HepG2 (cell line): ENCODE data around the gene TREX2. TPM values are rescaled to one million over a fixed set of nuclear protein-coding genes. Genes with fewer than 3 reads are reported as not detected.

Experiments used
- ATAC-seq: fragments of 200-7000 bp; cut with Tn5 transposase; 3 replicates; pipeline ENCODE4 v1.9.1; 2020; ENCODE audit warnings: mild to moderate bottlenecking, moderate library complexity
- BruUV-seq: library from RNA; stranded (reverse); fragments of 400-500 nt; replicated peaks from 2 replicates; lab custom pipeline; 2021; lab: Mats Ljungman, UMichigan
- CTCF ChIA-PET: fragments of 300-600 bp; formaldehyde crosslinking; extraction: SDS; loops from one replicate; lab custom pipeline; 2021; ENCODE audit warnings: low total read pairs, inconsistent platforms, low intra/inter-chr PET ratio; lab: Yijun Ruan, JAX
- POLR2A ChIA-PET: fragments of 350-600 bp; sonication (Branson Sonifier 250); formaldehyde crosslinking; loops from one replicate; lab custom pipeline; 2020; ENCODE audit warnings: antibody characterized with exemption, inconsistent platforms; lab: Yijun Ruan, JAX
- DNase-seq: peaks from one replicate; pipeline ENCODE4 v3.0.0-alpha.2; 2015; ENCODE audit warnings: low spot score
- FAIRE-seq: peaks from 3 replicates; lab custom pipeline; 2011; peaks lifted over from hg19 to GRCh38; lab: Jason Lieb, UNC
- H2AFZ ChIP-seq: one replicate; pipeline ENCODE4 v1.6.1; 2011; ENCODE audit warnings: low read length, inconsistent platforms
- H3K27ac ChIP-seq: fragments of 300-600 bp; 3 replicates; pipeline ENCODE4 v1.8.0; 2011; ENCODE audit warnings: mixed run types, mild to moderate bottlenecking, mixed read lengths, low read length, inconsistent platforms; ENCODE audit not compliant: insufficient read depth; ENCODE audit errors: extremely low read length
- H3K27me3 ChIP-seq, 2 experiments: fragments of 200-600 bp in 1 of 2; 2 replicates in 1 of 2; 3 replicates in 1 of 2; pipeline versions ENCODE4 v1.6.0 to v1.8.0; 2011; ENCODE audit warnings: low read length in 2 of 2, mild to moderate bottlenecking in 2 of 2, moderate library complexity in 2 of 2, inconsistent platforms in 1 of 2; ENCODE audit not compliant: insufficient read depth in 2 of 2, control insufficient read depth in 1 of 2
- H3K36me3 ChIP-seq, 2 experiments: fragments of 200-600 bp in 1 of 2; replicated peaks in 1 of 2; 2 replicates in 1 of 2; 3 replicates in 1 of 2; pipeline versions ENCODE4 v1.5.1 to v1.8.0; 2011; ENCODE audit warnings: low read length in 2 of 2, inconsistent platforms in 1 of 2; ENCODE audit not compliant: insufficient read depth in 2 of 2, control insufficient read depth in 1 of 2
- H3K4me1 ChIP-seq: 2 replicates; pipeline ENCODE4 v1.5.1; 2012; ENCODE audit warnings: low read length, inconsistent platforms; ENCODE audit not compliant: insufficient read depth
- H3K4me2 ChIP-seq: 2 replicates; pipeline ENCODE4 v1.6.0; 2011; ENCODE audit warnings: low read depth, low read length, inconsistent platforms
- H3K4me3 ChIP-seq, 3 experiments: fragments of 200-600 bp in 1 of 3; sonication (generic), shearing (Covaris generic) in 1 of 3; replicated peaks in 1 of 3; 2 replicates each; pipeline ENCODE4 v1.5.1; 2011 to 2016; ENCODE audit warnings: low read length in 3 of 3, inconsistent platforms in 2 of 3, low read depth in 2 of 3, mild to moderate bottlenecking in 2 of 3, control low read depth in 1 of 3, mixed read lengths in 1 of 3; ENCODE audit not compliant: insufficient read depth in 1 of 3
- H3K79me2 ChIP-seq: one replicate; pipeline ENCODE4 v1.6.1; 2011; ENCODE audit warnings: low read length, inconsistent platforms; ENCODE audit not compliant: insufficient read depth
- H3K9ac ChIP-seq: 2 replicates; pipeline ENCODE4 v1.6.0; 2011; ENCODE audit warnings: mild to moderate bottlenecking, low read depth, low read length, inconsistent platforms; ENCODE audit not compliant: insufficient read depth
- H3K9me3 ChIP-seq: 2 replicates; pipeline ENCODE4 v1.5.1; 2012; ENCODE audit warnings: mild to moderate bottlenecking, low read length
- H4K20me1 ChIP-seq: 2 replicates; pipeline ENCODE4 v1.6.0; 2011; ENCODE audit warnings: inconsistent platforms, mild to moderate bottlenecking, low read length, moderate library complexity; ENCODE audit not compliant: insufficient read depth
- ARHGAP35 ChIP-seq: sonication (generic); formaldehyde crosslinking; IDR thresholded peaks from 2 replicates; pipeline ENCODE4 v1.9.0; 2022; ENCODE audit warnings: mild to moderate bottlenecking, inconsistent platforms, moderate library complexity, missing genetic modification reagents, borderline replicate concordance
- DMAP1 ChIP-seq: IDR thresholded peaks from 2 replicates; pipeline ENCODE4 v1.6.1; 2016
- FIP1L1 ChIP-seq: fragments of 200-400 bp; formaldehyde crosslinking; IDR thresholded peaks from 2 replicates; pipeline ENCODE4 v1.6.1; 2018; ENCODE audit warnings: low read depth, mild to moderate bottlenecking, low read length, moderate library complexity, borderline replicate concordance; ENCODE audit not compliant: insufficient read depth
- FUBP1 ChIP-seq: sonication (generic); formaldehyde crosslinking; IDR thresholded peaks from 2 replicates; pipeline ENCODE4 v1.5.1; 2020; ENCODE audit warnings: missing genetic modification reagents, mild to moderate bottlenecking, borderline replicate concordance
- GATAD2A ChIP-seq: IDR thresholded peaks from 2 replicates; pipeline ENCODE4 v1.6.1; 2016
- HMGA1 ChIP-seq: sonication (generic); formaldehyde crosslinking; conservative IDR thresholded peaks from 2 replicates; pipeline ENCODE4 v1.4.0; 2020; ENCODE audit warnings: missing genetic modification reagents
- HNRNPH1 ChIP-seq: fragments of 200-400 bp; formaldehyde crosslinking; optimal IDR thresholded peaks from 2 replicates; pipeline ENCODE3; 2017; ENCODE audit warnings: mild to moderate bottlenecking, low read depth, low read length
- NFKB2 ChIP-seq: sonication (generic); formaldehyde crosslinking; IDR thresholded peaks from 2 replicates; pipeline ENCODE4 v1.4.0; 2020; ENCODE audit warnings: missing genetic modification reagents, borderline replicate concordance
- RORA ChIP-seq: sonication (generic); formaldehyde crosslinking; IDR thresholded peaks from 2 replicates; pipeline ENCODE4 v1.5.0; 2020; ENCODE audit warnings: mild to moderate bottlenecking, missing genetic modification reagents, moderate library complexity
- THRA ChIP-seq: sonication (generic); formaldehyde crosslinking; IDR thresholded peaks from 2 replicates; pipeline ENCODE4 v1.4.0; 2020; ENCODE audit warnings: missing genetic modification reagents, borderline replicate concordance
- TSC22D2 ChIP-seq: sonication (generic); formaldehyde crosslinking; IDR thresholded peaks from 2 replicates; pipeline ENCODE4 v1.5.1; 2020; ENCODE audit warnings: missing genetic modification reagents, mild to moderate bottlenecking, borderline replicate concordance
- ZBTB8A ChIP-seq: sonication (generic); formaldehyde crosslinking; IDR thresholded peaks from 2 replicates; pipeline ENCODE4 v1.4.0; 2020; ENCODE audit warnings: mild to moderate bottlenecking, low read depth, missing genetic modification reagents, borderline replicate concordance
- ZNF30 ChIP-seq: sonication (generic); formaldehyde crosslinking; IDR thresholded peaks from 2 replicates; pipeline ENCODE4 v1.5.0; 2020; ENCODE audit warnings: mild to moderate bottlenecking, missing genetic modification reagents
- ZNF431 ChIP-seq: sonication (generic); formaldehyde crosslinking; IDR thresholded peaks from 2 replicates; pipeline ENCODE4 v1.9.0; 2022; ENCODE audit warnings: missing genetic modification reagents, low read depth, mild to moderate bottlenecking, borderline replicate concordance
- ZNF883 ChIP-seq: sonication (generic); formaldehyde crosslinking; IDR thresholded peaks from 2 replicates; pipeline ENCODE4 v1.5.1; 2020; ENCODE audit warnings: mild to moderate bottlenecking, missing genetic modification reagents; ENCODE audit errors: not compliant biosample characterization
- WGBS: methylation state at CpG from one replicate; pipeline ENCODE4 v1.1.6; 2017; ENCODE audit warnings: low lambda C conversion rate; 5-methylcytosine and 5-hydroxymethylcytosine counted together
- in situ Hi-C: cut with HindIII; loops from 2 replicates; pipeline ENCODE4 v1.10.0; 2017; ENCODE audit warnings: low pct_unique_long_range_greater_than_20kb; ENCODE audit not compliant: extremely low pct_ligation_motif_present
- intact Hi-C: fragments of 100-400 bp; cut with micrococcal nuclease; formaldehyde crosslinking; loops from one replicate; pipeline ENCODE4 v1.10.0; 2022; ENCODE audit not compliant: unreplicated experiment
- polyA plus RNA-seq, 8 experiments: library from polyadenylated mRNA; depleted of rRNA in 3 of 8; stranded (reverse) in 7 of 8; unstranded in 1 of 8; fragments of >200 nt; fragmentation: Illumina TruSeq in 4 of 8; extraction: Trizol in 4 of 8; gene quantifications; 2 replicates each; pipeline versions ENCODE4 v1.2.1 to v1.2.3, GENCODE V29; 2011 to 2016; ENCODE audit warnings: low read depth in 4 of 8, missing spikeins in 1 of 8, mixed read lengths in 1 of 8; ENCODE audit not compliant: insufficient read depth in 1 of 8
- total RNA-seq, 5 experiments: library from RNA; depleted of rRNA; stranded (reverse); fragments of >200 nt; fragmentation: Illumina TruSeq; extraction: Trizol; gene quantifications; 2 replicates each; pipeline ENCODE4 v1.2.3, GENCODE V29; 2016; ENCODE audit warnings: low read depth in 1 of 5
- TF ChIP-seq, protein P1 (sequence below): sonication (generic); formaldehyde crosslinking; IDR thresholded peaks from 2 replicates; pipeline ENCODE4 v1.4.0; 2020; ENCODE audit warnings: missing genetic modification reagents, borderline replicate concordance

The TREX2 gene
- total and polyA plus RNA-seq, 2 of the 13 experiments (the other 11 are each of a cell fraction or from before 2014, with no cell fraction given), result 0.13 to 0.18 TPM

- H3K9ac ChIP-seq, result no peak overlapping the region
- FAIRE-seq (no peak), ATAC-seq (no peak), DNase-seq (no peak)
- no peaks in the 10 kb centered on the region for H3K79me2 ChIP-seq
- in situ Hi-C loops (loop anchor here (10.0 kb wide), 1 partner anchor 49 kb away; no protein-coding TSS in a partner anchor), intact Hi-C loops (no loop called here)
- ChIA-PET CTCF (no interaction called here), POLR2A (no interaction called here)
- no peaks in the 10 kb centered on the region for H4K20me1 ChIP-seq
- no peak overlapping the region for H3K27ac ChIP-seq
- H3K9me3 ChIP-seq, result no peaks in the 10 kb centered on the region
- H3K4me3 ChIP-seq, result no peak overlapping the region
- no CpG with 5 or more reads among the region's 12 CpGs for WGBS
- H3K4me2 ChIP-seq, result no peak overlapping the region
- BruUV-seq, result no TSS peak
- no peaks in the 10 kb centered on the region for H3K27me3 ChIP-seq
- H3K36me3 ChIP-seq, result peaks cover 0 to 1% of the 10 kb centered on the region in 2 experiments; a peak in 1 of 5 replicates
- H2AFZ ChIP-seq, result no peak overlapping the region
- no peaks in the 10 kb centered on the region for H3K4me1 ChIP-seq
- TF ChIP-seq ZNF883 (CRISPR knock-in tag) (no peak), ARHGAP35 (CRISPR knock-in tag) (no peak), FUBP1 (CRISPR knock-in tag) (no peak), ZBTB8A (CRISPR knock-in tag) (no peak), HMGA1 (CRISPR knock-in tag) (no peak), NFKB2 (CRISPR knock-in tag) (no peak), HNRNPH1 (no peak), ZNF30 (CRISPR knock-in tag) (no peak), DMAP1 (CRISPR knock-in tag) (no peak), RORA (CRISPR knock-in tag) (no peak), FIP1L1 (no peak), GATAD2A (no peak), THRA (no peak), ZNF431 (CRISPR knock-in tag) (no peak), TSC22D2 (CRISPR knock-in tag) (no peak)
- TF ChIP-seq, protein P1, sequence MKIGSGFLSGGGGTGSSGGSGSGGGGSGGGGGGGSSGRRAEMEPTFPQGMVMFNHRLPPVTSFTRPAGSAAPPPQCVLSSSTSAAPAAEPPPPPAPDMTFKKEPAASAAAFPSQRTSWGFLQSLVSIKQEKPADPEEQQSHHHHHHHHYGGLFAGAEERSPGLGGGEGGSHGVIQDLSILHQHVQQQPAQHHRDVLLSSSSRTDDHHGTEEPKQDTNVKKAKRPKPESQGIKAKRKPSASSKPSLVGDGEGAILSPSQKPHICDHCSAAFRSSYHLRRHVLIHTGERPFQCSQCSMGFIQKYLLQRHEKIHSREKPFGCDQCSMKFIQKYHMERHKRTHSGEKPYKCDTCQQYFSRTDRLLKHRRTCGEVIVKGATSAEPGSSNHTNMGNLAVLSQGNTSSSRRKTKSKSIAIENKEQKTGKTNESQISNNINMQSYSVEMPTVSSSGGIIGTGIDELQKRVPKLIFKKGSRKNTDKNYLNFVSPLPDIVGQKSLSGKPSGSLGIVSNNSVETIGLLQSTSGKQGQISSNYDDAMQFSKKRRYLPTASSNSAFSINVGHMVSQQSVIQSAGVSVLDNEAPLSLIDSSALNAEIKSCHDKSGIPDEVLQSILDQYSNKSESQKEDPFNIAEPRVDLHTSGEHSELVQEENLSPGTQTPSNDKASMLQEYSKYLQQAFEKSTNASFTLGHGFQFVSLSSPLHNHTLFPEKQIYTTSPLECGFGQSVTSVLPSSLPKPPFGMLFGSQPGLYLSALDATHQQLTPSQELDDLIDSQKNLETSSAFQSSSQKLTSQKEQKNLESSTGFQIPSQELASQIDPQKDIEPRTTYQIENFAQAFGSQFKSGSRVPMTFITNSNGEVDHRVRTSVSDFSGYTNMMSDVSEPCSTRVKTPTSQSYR (CRISPR knock-in tag), result no peak
Measured at GRCh38 chrX:153456161-153456560, 10.3 kb upstream of the TREX2 start.
